Breast epithelium (tissue), 3 donors: ENCODE data around the gene CUL1.

Experiments
- POLR2A ChIP-seq: fragments of 450-650 bp; IDR thresholded peaks from one replicate; pipeline ENCODE4 v1.6.1; 2016; ENCODE audit warnings: antibody characterized with exemption, mild to moderate bottlenecking, moderate library complexity
- POLR2AphosphoS5 ChIP-seq, 3 donors: sonication (generic); formaldehyde crosslinking; IDR thresholded peaks; one replicate each; pipeline ENCODE4 v1.6.1; 2017; ENCODE audit warnings: antibody characterized with exemption in 3 of 3

- TF ChIP-seq POLR2AphosphoS5 (IDR thresholded peaks at IDR 0.05) (no peak), POLR2A (no peak)
Measured at GRCh38 chr7:148735967-148736366, 37.3 kb downstream of the CUL1 start.
